ENCODE results near the gene PRSS23.
A peak's percentile ranks its signal among the peaks of the same experiment; 100 is the strongest.

DNA sequence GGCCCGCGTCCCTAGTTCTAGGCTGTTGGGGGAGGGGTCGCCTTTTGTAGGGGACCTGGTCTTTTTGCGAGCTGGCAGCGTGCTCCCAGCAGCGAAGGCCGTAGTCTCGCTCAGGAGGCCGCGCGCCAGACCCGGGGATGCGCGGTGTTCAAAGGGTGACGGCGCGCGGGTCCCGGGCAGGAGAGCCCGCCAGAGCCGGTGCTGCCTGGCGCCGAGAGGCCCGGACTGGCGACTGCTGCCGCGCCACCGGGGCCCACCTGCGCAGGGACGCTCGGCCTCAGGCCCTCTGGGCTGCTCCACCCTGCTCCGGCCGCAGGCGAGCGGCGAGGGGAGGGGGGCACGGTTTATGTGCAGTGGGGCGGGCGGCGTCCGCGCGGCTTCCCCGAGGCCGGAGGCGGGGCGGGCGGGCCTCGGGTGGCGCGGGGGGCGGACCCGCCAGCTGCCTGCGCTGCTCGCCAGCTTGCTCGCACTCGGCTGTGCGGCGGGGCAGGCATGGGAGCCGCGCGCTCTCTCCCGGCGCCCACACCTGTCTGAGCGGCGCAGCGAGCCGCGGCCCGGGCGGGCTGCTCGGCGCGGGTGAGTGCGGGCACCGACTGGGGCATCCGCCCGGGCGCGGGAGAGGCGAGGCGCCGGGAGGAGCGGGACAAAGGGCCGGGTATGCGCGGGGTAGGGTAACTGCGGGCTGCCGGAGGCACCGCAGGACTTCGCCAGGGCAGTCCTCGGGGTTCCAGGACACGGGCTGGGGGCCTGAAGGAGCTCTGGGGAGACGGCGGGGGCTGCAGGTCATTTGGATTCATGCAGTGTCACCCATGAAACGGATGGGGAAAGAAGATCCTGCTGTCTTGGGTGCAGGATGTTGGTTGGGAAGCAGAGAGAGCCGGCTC lies at the start of gene PRSS23:
- TF ChIP-seq POLR2A (IDR thresholded peaks at IDR 0.05), result peak; percentile 86 to 89
- TF ChIP-seq, protein P1, sequence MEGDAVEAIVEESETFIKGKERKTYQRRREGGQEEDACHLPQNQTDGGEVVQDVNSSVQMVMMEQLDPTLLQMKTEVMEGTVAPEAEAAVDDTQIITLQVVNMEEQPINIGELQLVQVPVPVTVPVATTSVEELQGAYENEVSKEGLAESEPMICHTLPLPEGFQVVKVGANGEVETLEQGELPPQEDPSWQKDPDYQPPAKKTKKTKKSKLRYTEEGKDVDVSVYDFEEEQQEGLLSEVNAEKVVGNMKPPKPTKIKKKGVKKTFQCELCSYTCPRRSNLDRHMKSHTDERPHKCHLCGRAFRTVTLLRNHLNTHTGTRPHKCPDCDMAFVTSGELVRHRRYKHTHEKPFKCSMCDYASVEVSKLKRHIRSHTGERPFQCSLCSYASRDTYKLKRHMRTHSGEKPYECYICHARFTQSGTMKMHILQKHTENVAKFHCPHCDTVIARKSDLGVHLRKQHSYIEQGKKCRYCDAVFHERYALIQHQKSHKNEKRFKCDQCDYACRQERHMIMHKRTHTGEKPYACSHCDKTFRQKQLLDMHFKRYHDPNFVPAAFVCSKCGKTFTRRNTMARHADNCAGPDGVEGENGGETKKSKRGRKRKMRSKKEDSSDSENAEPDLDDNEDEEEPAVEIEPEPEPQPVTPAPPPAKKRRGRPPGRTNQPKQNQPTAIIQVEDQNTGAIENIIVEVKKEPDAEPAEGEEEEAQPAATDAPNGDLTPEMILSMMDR (IDR thresholded peaks at IDR 0.05), result no peak
